Nephron (organoid): ENCODE data around the gene FSD1.
A peak's percentile ranks its signal among the peaks of the same experiment; 100 is the strongest.
"Not testable (repeated sequence)": the region's sequence is repeated elsewhere in the genome, so short reads cannot be mapped to it uniquely, and the experiment has no call there.

ENCODE experiments used
- H3K27ac Mint-ChIP-seq, 3 experiments: 2 replicates each; pipeline ENCODE4 v1.8.0; 2020; ENCODE audit warnings: mixed read lengths in 3 of 3, mild to moderate bottlenecking in 2 of 3, moderate library complexity in 1 of 3
- H3K27me3 Mint-ChIP-seq: 2 replicates; pipeline ENCODE4 v1.8.0; 2021; ENCODE audit warnings: low read depth, mild to moderate bottlenecking, moderate library complexity, mixed read lengths
- H3K36me3 Mint-ChIP-seq: 2 replicates; pipeline ENCODE4 v1.8.0; 2020; ENCODE audit warnings: low read depth, mixed read lengths
- H3K4me1 Mint-ChIP-seq: 2 replicates; pipeline ENCODE4 v1.8.0; 2020; ENCODE audit warnings: mixed read lengths
- H3K4me3 Mint-ChIP-seq, 3 experiments: 2 replicates each; pipeline ENCODE4 v1.8.0; 2020; ENCODE audit warnings: mild to moderate bottlenecking in 3 of 3, mixed read lengths in 3 of 3, moderate library complexity in 2 of 3
- H3K9me3 Mint-ChIP-seq: 2 replicates; pipeline ENCODE4 v1.8.0; 2020; ENCODE audit warnings: mixed read lengths
- CTCF ChIP-seq, 3 experiments: fragments of 200-600 bp; sonication (generic); IDR thresholded peaks; one replicate each; pipeline ENCODE4 v1.5.0; 2021; ENCODE audit warnings: antibody characterized with exemption in 3 of 3; ENCODE audit not compliant: unreplicated experiment in 3 of 3

The FSD1 gene

GRCh38 chr19:4326837-4327251, 22.4 kb downstream of the FSD1 start:
- Mint-ChIP-seq H3K27me3 (peaks cover 13% of the 10 kb centered on the region), H3K4me3 (peak overlapping the region; percentile 82 to 88 (median 84)), H3K4me1 (peaks cover 10% of the 10 kb centered on the region), H3K27ac (peak overlapping the region in 2 of 3 experiments; percentile 54 to 61), H3K9me3 (no peaks in the 10 kb centered on the region), H3K36me3 (peaks cover 3% of the 10 kb centered on the region)
- no peak for TF ChIP-seq CTCF (IDR thresholded peaks at IDR 0.05; ENCODE audit: unreplicated experiment in 3 of 3)

- no peak for TF ChIP-seq CTCF (IDR thresholded peaks at IDR 0.05; ENCODE audit: unreplicated experiment in 3 of 3)
- H3K36me3 Mint-ChIP-seq, result peaks cover 3% of the 10 kb centered on the region
- H3K4me3 Mint-ChIP-seq, result peak overlapping the region; percentile 82 to 88 (median 84)
- H3K4me1 Mint-ChIP-seq, result peaks cover 10% of the 10 kb centered on the region
- no peaks in the 10 kb centered on the region for H3K9me3 Mint-ChIP-seq
- H3K27ac Mint-ChIP-seq, result peak overlapping the region in 2 of 3 experiments; percentile 54 to 61
- peaks cover 13% of the 10 kb centered on the region for H3K27me3 Mint-ChIP-seq
Measured at GRCh38 chr19:4327252-4327876, 23.0 kb downstream of the FSD1 start.

GRCh38 chr19:4327877-4328242, 23.5 kb downstream of the FSD1 start:
- no peaks in the 10 kb centered on the region for H3K9me3 Mint-ChIP-seq
- peaks cover 3% of the 10 kb centered on the region for H3K36me3 Mint-ChIP-seq
- H3K4me3 Mint-ChIP-seq, result peak overlapping the region; percentile 82 to 88 (median 84)
- TF ChIP-seq CTCF (IDR thresholded peaks at IDR 0.05; ENCODE audit: unreplicated experiment in 3 of 3), result no peak
- H3K27me3 Mint-ChIP-seq, result peaks cover 13% of the 10 kb centered on the region
- peak overlapping the region in 1 of 3 experiments; percentile 61 for H3K27ac Mint-ChIP-seq
- H3K4me1 Mint-ChIP-seq, result peaks cover 10% of the 10 kb centered on the region

- TF ChIP-seq CTCF (IDR thresholded peaks at IDR 0.05; ENCODE audit: unreplicated experiment in 3 of 3), result no peak
- Mint-ChIP-seq H3K36me3 (peaks cover 3% of the 10 kb centered on the region), H3K4me3 (peak overlapping the region; percentile 82 to 88 (median 84)), H3K27ac (no peak overlapping the region), H3K27me3 (peaks cover 13% of the 10 kb centered on the region), H3K4me1 (peaks cover 10% of the 10 kb centered on the region), H3K9me3 (no peaks in the 10 kb centered on the region)
Measured at GRCh38 chr19:4328243-4328990, 24.0 kb downstream of the FSD1 start.

GRCh38 chr19:4328991-4329681, 24.7 kb downstream of the FSD1 start:
- H3K4me3 Mint-ChIP-seq, result peak overlapping the region; percentile 82 to 88 (median 84)
- H3K9me3 Mint-ChIP-seq, H3K4me1 Mint-ChIP-seq, H3K36me3 Mint-ChIP-seq, H3K27ac Mint-ChIP-seq: not testable (repeated sequence)
- peaks cover 13% of the 10 kb centered on the region for H3K27me3 Mint-ChIP-seq

- Mint-ChIP-seq H3K27me3 (peaks cover 13% of the 10 kb centered on the region), H3K4me1 (peaks cover 10% of the 10 kb centered on the region), H3K4me3 (peak overlapping the region in 1 of 3 experiments; percentile 20), H3K36me3 (peaks cover 3% of the 10 kb centered on the region), H3K27ac (no peak overlapping the region), H3K9me3 (no peaks in the 10 kb centered on the region)
- no peak for TF ChIP-seq CTCF (IDR thresholded peaks at IDR 0.05; ENCODE audit: unreplicated experiment in 3 of 3)
Measured at GRCh38 chr19:4329858-4330257, 25.5 kb downstream of the FSD1 start.
